A673 (cell line): ENCODE measurements around the gene TAS1R3.

Experiments
- EZH2 ChIP-seq: fragments of 200-600 bp; sonication (generic); IDR thresholded peaks from 2 replicates; pipeline ENCODE4 v1.6.1; 2017; ENCODE audit warnings: borderline replicate concordance, low read depth, mild to moderate bottlenecking, mixed read lengths, antibody characterized with exemption, low read length; ENCODE audit not compliant: poor library complexity, severe bottlenecking
- TF ChIP-seq, protein P1 (sequence below): fragments of 300-800, 200-600 bp; sonication (generic); conservative IDR thresholded peaks from 2 replicates; pipeline ENCODE4 v1.5.1; 2017; ENCODE audit warnings: low read depth, mild to moderate bottlenecking, antibody characterized with exemption, low read length, moderate library complexity, mixed read lengths

DNA sequence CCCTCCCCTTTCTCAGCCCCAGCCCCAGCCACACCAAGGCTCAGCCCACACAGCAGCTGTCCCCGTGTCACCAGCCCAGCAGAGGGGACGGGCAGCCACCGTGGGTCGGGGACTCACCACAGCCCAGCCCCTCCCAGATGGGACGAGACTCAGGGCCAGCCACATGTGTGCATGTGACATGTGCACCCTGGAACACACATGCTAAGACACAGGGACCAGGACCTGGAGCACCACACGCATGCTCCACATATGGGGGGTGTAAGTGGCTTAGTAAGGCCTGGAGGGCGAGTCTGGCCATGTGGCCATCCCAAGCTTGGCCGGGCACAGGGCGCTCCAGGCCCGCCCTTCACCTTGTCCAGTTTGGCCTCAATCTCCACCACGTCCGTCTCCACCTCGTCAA lies 27.3 kb upstream of the TAS1R3 start:
- TF ChIP-seq, protein P1, sequence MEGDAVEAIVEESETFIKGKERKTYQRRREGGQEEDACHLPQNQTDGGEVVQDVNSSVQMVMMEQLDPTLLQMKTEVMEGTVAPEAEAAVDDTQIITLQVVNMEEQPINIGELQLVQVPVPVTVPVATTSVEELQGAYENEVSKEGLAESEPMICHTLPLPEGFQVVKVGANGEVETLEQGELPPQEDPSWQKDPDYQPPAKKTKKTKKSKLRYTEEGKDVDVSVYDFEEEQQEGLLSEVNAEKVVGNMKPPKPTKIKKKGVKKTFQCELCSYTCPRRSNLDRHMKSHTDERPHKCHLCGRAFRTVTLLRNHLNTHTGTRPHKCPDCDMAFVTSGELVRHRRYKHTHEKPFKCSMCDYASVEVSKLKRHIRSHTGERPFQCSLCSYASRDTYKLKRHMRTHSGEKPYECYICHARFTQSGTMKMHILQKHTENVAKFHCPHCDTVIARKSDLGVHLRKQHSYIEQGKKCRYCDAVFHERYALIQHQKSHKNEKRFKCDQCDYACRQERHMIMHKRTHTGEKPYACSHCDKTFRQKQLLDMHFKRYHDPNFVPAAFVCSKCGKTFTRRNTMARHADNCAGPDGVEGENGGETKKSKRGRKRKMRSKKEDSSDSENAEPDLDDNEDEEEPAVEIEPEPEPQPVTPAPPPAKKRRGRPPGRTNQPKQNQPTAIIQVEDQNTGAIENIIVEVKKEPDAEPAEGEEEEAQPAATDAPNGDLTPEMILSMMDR = no peak
- TF ChIP-seq EZH2 = no peak
